Osteocyte (in vitro differentiated cells): Measurements from ENCODE around the gene ZBTB17. TPM values are rescaled to one million over a fixed set of nuclear protein-coding genes. Genes with fewer than 3 reads are reported as not detected.
A peak's percentile ranks its signal among the peaks of the same experiment; 100 is the strongest.
"Not testable (repeated sequence)": the region's sequence is repeated elsewhere in the genome, so short reads cannot be mapped to it uniquely, and the experiment has no call there.

ENCODE experiments used
- DNase-seq: peaks from one replicate; pipeline ENCODE4 v3.0.0; 2021; ENCODE audit warnings: mixed read lengths; ENCODE audit not compliant: unreplicated experiment; ENCODE audit errors: extremely low spot score
- H3K27ac Mint-ChIP-seq: one replicate; pipeline ENCODE4 v1.8.0; 2021; ENCODE audit warnings: mild to moderate bottlenecking, mixed read lengths; ENCODE audit not compliant: unreplicated experiment
- H3K27me3 Mint-ChIP-seq: one replicate; pipeline ENCODE4 v1.8.0; 2021; ENCODE audit warnings: mixed read lengths; ENCODE audit not compliant: unreplicated experiment
- H3K36me3 Mint-ChIP-seq: one replicate; pipeline ENCODE4 v1.8.0; 2021; ENCODE audit warnings: mixed read lengths; ENCODE audit not compliant: unreplicated experiment
- H3K4me1 Mint-ChIP-seq: one replicate; pipeline ENCODE4 v1.8.0; 2021; ENCODE audit warnings: mixed read lengths; ENCODE audit not compliant: unreplicated experiment
- H3K4me3 Mint-ChIP-seq: one replicate; pipeline ENCODE4 v1.8.0; 2021; ENCODE audit warnings: mild to moderate bottlenecking, moderate library complexity, mixed read lengths; ENCODE audit not compliant: unreplicated experiment
- H3K9me3 Mint-ChIP-seq: one replicate; pipeline ENCODE4 v1.8.0; 2021; ENCODE audit warnings: mixed read lengths; ENCODE audit not compliant: unreplicated experiment
- CTCF ChIP-seq: fragments of 200-600 bp; sonication (generic); IDR thresholded peaks from 2 replicates; pipeline ENCODE4 v1.5.0; 2021; ENCODE audit warnings: antibody characterized with exemption, mild to moderate bottlenecking, moderate library complexity
- total RNA-seq: library from RNA; stranded (reverse); gene quantifications from 2 replicates; pipeline ENCODE4 v1.2.1, GENCODE V29; 2021

Gene ZBTB17
- total RNA-seq, 1 donor from 2014 or later = 37.2 TPM

GRCh38 chr1:15899266-15899665 lies 76.6 kb downstream of the ZBTB17 start:
- Mint-ChIP-seq H3K27ac (peak overlapping the region; percentile 25), H3K4me1 (peaks cover 28% of the 10 kb centered on the region)

GRCh38 chr1:15896841-15897610 lies 78.9 kb downstream of the ZBTB17 start:
- not testable (repeated sequence) for H3K4me3 Mint-ChIP-seq, H3K9me3 Mint-ChIP-seq, H3K27ac Mint-ChIP-seq, H3K36me3 Mint-ChIP-seq, H3K27me3 Mint-ChIP-seq, DNase-seq
- H3K4me1 Mint-ChIP-seq = peaks cover 36% of the 10 kb centered on the region

More at GRCh38 chr1:15899266-15899665, 76.6 kb downstream of the ZBTB17 start:
- TF ChIP-seq CTCF = no peak
- no peak overlapping the region for H3K4me3 Mint-ChIP-seq
- DNase-seq = no peak
- no peaks in the 10 kb centered on the region for H3K27me3 Mint-ChIP-seq
- peaks cover 6% of the 10 kb centered on the region for H3K36me3 Mint-ChIP-seq
- H3K9me3 Mint-ChIP-seq = no peaks in the 10 kb centered on the region

GRCh38 chr1:15895233-15895632 lies 80.7 kb downstream of the ZBTB17 start:
- Mint-ChIP-seq H3K27me3 (no peaks in the 10 kb centered on the region), H3K27ac (no peak overlapping the region), H3K36me3 (peaks cover 8% of the 10 kb centered on the region), H3K9me3 (no peaks in the 10 kb centered on the region), H3K4me1 (peaks cover 27% of the 10 kb centered on the region), H3K4me3 (no peak overlapping the region)
- TF ChIP-seq CTCF = no peak
- DNase-seq = no peak

GRCh38 chr1:15892857-15893599 lies 82.9 kb downstream of the ZBTB17 start:
- H3K4me1 Mint-ChIP-seq = peaks cover 27% of the 10 kb centered on the region
- H3K4me3 Mint-ChIP-seq = peak overlapping the region; percentile 24
- not testable (repeated sequence) for H3K9me3 Mint-ChIP-seq

More at GRCh38 chr1:15892857-15893599, 82.9 kb downstream of the ZBTB17 start:
- DNase-seq, H3K27me3 Mint-ChIP-seq, H3K36me3 Mint-ChIP-seq: not testable (repeated sequence)
- H3K27ac Mint-ChIP-seq = peak overlapping the region; percentile 95

Other genes starting within 250 kb of the ZBTB17 start
- 1.3 and 2.8 TPM in 2 replicates for gene SLC25A34, start 239.8 kb downstream of the ZBTB17 start, total RNA-seq
- not detected in 2 replicates for gene TMEM82, start 233.6 kb downstream of the ZBTB17 start, total RNA-seq
- gene FBLIM1, start 217.3 kb downstream of the ZBTB17 start, total RNA-seq = 149 and 156 TPM in 2 replicates
- gene UQCRHL, start 168.5 kb downstream of the ZBTB17 start, total RNA-seq = 1.5 and 1.6 TPM in 2 replicates
- gene SPEN, start 128.4 kb downstream of the ZBTB17 start, total RNA-seq = 54.0 and 59.8 TPM in 2 replicates
- not detected in 2 replicates for gene SRARP, start 28.1 kb upstream of the ZBTB17 start, total RNA-seq
- gene HSPB7, start 41.9 kb upstream of the ZBTB17 start, total RNA-seq = 3.4 and 4.2 TPM in 2 replicates
- gene CLCNKA, start 45.9 kb upstream of the ZBTB17 start, total RNA-seq = not detected in 2 replicates
- 0.34 TPM in 1 of 2 replicates, not detected in the other for gene CLCNKB, start 67.7 kb upstream of the ZBTB17 start, total RNA-seq
- 0.73 and 1.2 TPM in 2 replicates for gene FAM131C, start 97.5 kb upstream of the ZBTB17 start, total RNA-seq
- 152 and 155 TPM in 2 replicates for gene EPHA2, start 180.0 kb upstream of the ZBTB17 start, total RNA-seq
- gene ARHGEF19, start 236.6 kb upstream of the ZBTB17 start, total RNA-seq = 8.5 and 9.5 TPM in 2 replicates